ENCODE measurements around the gene DSCAML1.

- TF ChIP-seq POLR2A (IDR thresholded peaks at IDR 0.05; ENCODE audit: low read depth, low read length): no peak
- no peak for TF ChIP-seq TAF1 (IDR thresholded peaks at IDR 0.05; ENCODE audit: low read depth, low read length)
- TF ChIP-seq POLR2AphosphoS5 (IDR thresholded peaks at IDR 0.05; ENCODE audit: low read depth, low read length): no peak
Measured at GRCh38 chr11:117441146-117441975, 355.7 kb downstream of the DSCAML1 start.

All from GM12891 (cell line).